Activated CD8-positive, alpha-beta memory T cell treated with anti-CD3 and anti-CD28 coated beads, Interleukin-2, amount 10 ng/mL, durations not matched to agents 7 days and 5 days (primary cell): ENCODE results near the gene CCDC174. TPM values are rescaled to one million over a fixed set of nuclear protein-coding genes. Genes with fewer than 3 reads are reported as not detected.
"Not testable (repeated sequence)": the region's sequence is repeated elsewhere in the genome, so short reads cannot be mapped to it uniquely, and the experiment has no call there.

Source experiments
- ATAC-seq: fragments of 150-1000 bp; cut with Tn5 transposase; one replicate; pipeline ENCODE4 v1.10.0; 2021; ENCODE audit warnings: moderate library complexity
- CTCF ChIA-PET: fragments of 350-600 bp; sonication (Branson Sonifier 250); formaldehyde crosslinking; loops from one replicate; lab custom pipeline; 2021; ENCODE audit warnings: antibody characterized with exemption; lab: Charles Lee
- DNase-seq: peaks from one replicate; pipeline ENCODE4 v3.0.0-alpha.2; 2020
- H3K27ac Mint-ChIP-seq: one replicate; pipeline ENCODE4 v1.8.0; 2021; ENCODE audit warnings: mild to moderate bottlenecking, mixed read lengths
- H3K27me3 Mint-ChIP-seq: one replicate; pipeline ENCODE4 v1.8.0; 2021; ENCODE audit warnings: mixed read lengths
- H3K36me3 Mint-ChIP-seq: one replicate; pipeline ENCODE4 v1.8.0; 2021; ENCODE audit warnings: mild to moderate bottlenecking, mixed read lengths
- H3K4me1 Mint-ChIP-seq: one replicate; pipeline ENCODE4 v1.8.0; 2021; ENCODE audit warnings: mixed read lengths
- H3K4me3 Mint-ChIP-seq: one replicate; pipeline ENCODE4 v1.8.0; 2021; ENCODE audit warnings: mild to moderate bottlenecking, moderate library complexity, mixed read lengths
- H3K9me3 Mint-ChIP-seq: one replicate; pipeline ENCODE4 v1.8.0; 2022; ENCODE audit warnings: low read depth, mixed read lengths
- total RNA-seq, 2 experiments: library from RNA; stranded (reverse); gene quantifications; one replicate each; pipeline ENCODE4 v1.2.3, GENCODE V29; 2021

The CCDC174 gene
- total RNA-seq, 2 experiments from 2014 or later = 18.7 to 21.2 TPM

GRCh38 chr3:14647976-14648955, 3.3 kb upstream of the CCDC174 start:
- Mint-ChIP-seq H3K9me3 (no peaks in the 10 kb centered on the region), H3K27me3 (peaks cover 3% of the 10 kb centered on the region), H3K36me3 (peaks cover 9% of the 10 kb centered on the region), H3K4me3 (no peak overlapping the region), H3K4me1 (peaks cover 32% of the 10 kb centered on the region), H3K27ac (no peak overlapping the region)
- DNase-seq = no peak
- CTCF ChIA-PET = interaction anchor here (0.8 kb wide), 1 partner anchor 752 kb away, joined by 3 read pairs; no protein-coding TSS in a partner anchor
- no peak for ATAC-seq

- Mint-ChIP-seq H3K27me3 (peaks cover under 1% of the 10 kb centered on the region), H3K4me1 (peaks cover 41% of the 10 kb centered on the region), H3K9me3 (no peaks in the 10 kb centered on the region), H3K4me3 (no peak overlapping the region), H3K36me3 (peaks cover 9% of the 10 kb centered on the region), H3K27ac (no peak overlapping the region)
- DNase-seq (no peak), ATAC-seq (no peak)
- CTCF ChIA-PET = no interaction called here
Observed at GRCh38 chr3:14649466-14649865, 2.1 kb upstream of the CCDC174 start.

- Mint-ChIP-seq H3K27me3 (no peaks in the 10 kb centered on the region), H3K36me3 (peaks cover 14% of the 10 kb centered on the region), H3K4me3 (peak overlapping the region; percentile 100), H3K27ac (peak overlapping the region; percentile 99), H3K4me1 (peaks cover 43% of the 10 kb centered on the region), H3K9me3 (no peaks in the 10 kb centered on the region)
- DNase-seq = no peak
- no peak for ATAC-seq
- CTCF ChIA-PET = interaction anchor here (1.5 to 1.7 kb wide), 3 partner anchors 9 to 472 kb away, joined by 4 to 5 read pairs (median 4); partner anchors contain the start of genes LSM3 and XPC
Observed at GRCh38 chr3:14650193-14650592, 1.4 kb upstream of the CCDC174 start.

- H3K36me3 Mint-ChIP-seq = peaks cover 28% of the 10 kb centered on the region
- peak overlapping the region; percentile 100 for H3K4me3 Mint-ChIP-seq
- DNase-seq, H3K9me3 Mint-ChIP-seq, ATAC-seq, H3K27me3 Mint-ChIP-seq: not testable (repeated sequence)
- CTCF ChIA-PET = interaction anchor here (0.6 to 2.4 kb wide), 8 partner anchors 8 to 680 kb away, joined by 3 to 9 read pairs (median 3); partner anchors contain the start of gene SH3BP5
- H3K4me1 Mint-ChIP-seq = peaks cover 49% of the 10 kb centered on the region
- peak overlapping the region; percentile 99 for H3K27ac Mint-ChIP-seq
Observed at GRCh38 chr3:14652360-14652907, 872 bp downstream of the CCDC174 start.

GRCh38 chr3:14657579-14657978, 6.0 kb downstream of the CCDC174 start:
- H3K9me3 Mint-ChIP-seq = no peaks in the 10 kb centered on the region
- no peak for DNase-seq
- H3K27ac Mint-ChIP-seq = peak overlapping the region; percentile 25
- no peaks in the 10 kb centered on the region for H3K27me3 Mint-ChIP-seq
- CTCF ChIA-PET = no interaction called here
- H3K36me3 Mint-ChIP-seq = peaks cover 47% of the 10 kb centered on the region
- peaks cover 36% of the 10 kb centered on the region for H3K4me1 Mint-ChIP-seq
- no peak for ATAC-seq
- no peak overlapping the region for H3K4me3 Mint-ChIP-seq

- ATAC-seq (no peak), DNase-seq (no peak)
- Mint-ChIP-seq H3K4me3 (no peak overlapping the region), H3K27ac (no peak overlapping the region), H3K36me3 (peaks cover 54% of the 10 kb centered on the region), H3K27me3 (no peaks in the 10 kb centered on the region), H3K9me3 (no peaks in the 10 kb centered on the region), H3K4me1 (peaks cover 24% of the 10 kb centered on the region)
- CTCF ChIA-PET = interaction anchor here (0.9 kb wide), 1 partner anchor 16 kb away, joined by 3 read pairs; the partner anchor contains the start of gene C3orf20
Observed at GRCh38 chr3:14658978-14659377, 7.4 kb downstream of the CCDC174 start.

GRCh38 chr3:14660942-14661341, 9.4 kb downstream of the CCDC174 start:
- no peak overlapping the region for H3K4me3 Mint-ChIP-seq
- H3K36me3 Mint-ChIP-seq = peaks cover 56% of the 10 kb centered on the region
- CTCF ChIA-PET = interaction anchor here (1.0 kb wide), 1 partner anchor 9 kb away, joined by 3 read pairs; the partner anchor contains the start of gene CCDC174

GRCh38 chr3:14663396-14664135, 12.0 kb downstream of the CCDC174 start:
- no peak overlapping the region for H3K4me3 Mint-ChIP-seq
- DNase-seq (no peak), ATAC-seq (no peak)
- H3K9me3 Mint-ChIP-seq = no peaks in the 10 kb centered on the region
- H3K27me3 Mint-ChIP-seq = no peaks in the 10 kb centered on the region
- peaks cover 55% of the 10 kb centered on the region for H3K36me3 Mint-ChIP-seq
- H3K4me1 Mint-ChIP-seq = no peaks in the 10 kb centered on the region
- CTCF ChIA-PET = no interaction called here
- H3K27ac Mint-ChIP-seq = no peak overlapping the region

More at GRCh38 chr3:14660942-14661341, 9.4 kb downstream of the CCDC174 start:
- Mint-ChIP-seq H3K9me3 (no peaks in the 10 kb centered on the region), H3K27me3 (no peaks in the 10 kb centered on the region), H3K27ac (no peak overlapping the region), H3K4me1 (peaks cover 16% of the 10 kb centered on the region)
- ATAC-seq (no peak), DNase-seq (no peak)

- Mint-ChIP-seq H3K4me3 (no peak overlapping the region), H3K27ac (no peak overlapping the region), H3K36me3 (peaks cover 54% of the 10 kb centered on the region), H3K9me3 (no peaks in the 10 kb centered on the region), H3K27me3 (no peaks in the 10 kb centered on the region), H3K4me1 (no peaks in the 10 kb centered on the region)
- CTCF ChIA-PET = no interaction called here
- ATAC-seq (no peak), DNase-seq (no peak)
Observed at GRCh38 chr3:14664170-14664569, 12.6 kb downstream of the CCDC174 start.

GRCh38 chr3:14672588-14672987, 21.0 kb downstream of the CCDC174 start:
- CTCF ChIA-PET = interaction anchor here (0.6 to 2.6 kb wide), 4 partner anchors 21 to 313 kb away, joined by 4 to 9 read pairs (median 7); partner anchors contain the start of gene CCDC174
- peaks cover 33% of the 10 kb centered on the region for H3K36me3 Mint-ChIP-seq

GRCh38 chr3:14674841-14675240, 23.3 kb downstream of the CCDC174 start, which contains the start of gene C3orf20:
Gene C3orf20 (plus strand): TSS chr3:14675141. CDS start chr3:14682714, 7,573 bp downstream.
- no peak for ATAC-seq
- no peaks in the 10 kb centered on the region for H3K27me3 Mint-ChIP-seq
- DNase-seq = no peak
- peaks cover 23% of the 10 kb centered on the region for H3K36me3 Mint-ChIP-seq
- H3K4me3 Mint-ChIP-seq = no peak within 1 kb of the TSS
- H3K9me3 Mint-ChIP-seq = no peaks in the 10 kb centered on the region
- H3K4me1 Mint-ChIP-seq = no peaks in the 10 kb centered on the region
- CTCF ChIA-PET = interaction anchor here (1.3 to 1.8 kb wide), 2 partner anchors 15 to 247 kb away, joined by 3 to 5 read pairs; no protein-coding TSS in a partner anchor
- H3K27ac Mint-ChIP-seq = no peak within 1 kb of the TSS

More at GRCh38 chr3:14672588-14672987, 21.0 kb downstream of the CCDC174 start:
- no peaks in the 10 kb centered on the region for H3K9me3 Mint-ChIP-seq
- no peak for ATAC-seq
- no peak overlapping the region for H3K27ac Mint-ChIP-seq
- no peak overlapping the region for H3K4me3 Mint-ChIP-seq
- DNase-seq = no peak
- no peaks in the 10 kb centered on the region for H3K27me3 Mint-ChIP-seq
- H3K4me1 Mint-ChIP-seq = no peaks in the 10 kb centered on the region

- ATAC-seq = no peak
- Mint-ChIP-seq H3K4me3 (no peak overlapping the region), H3K4me1 (no peaks in the 10 kb centered on the region), H3K27me3 (no peaks in the 10 kb centered on the region), H3K36me3 (peaks cover 6% of the 10 kb centered on the region), H3K27ac (no peak overlapping the region), H3K9me3 (no peaks in the 10 kb centered on the region)
- DNase-seq = no peak
- CTCF ChIA-PET = interaction anchor here (0.6 kb wide), 1 partner anchor 1790 kb away, joined by 3 read pairs; no protein-coding TSS in a partner anchor
Observed at GRCh38 chr3:14676881-14677280, 25.3 kb downstream of the CCDC174 start.
